Liver (tissue), 9 donors: ENCODE measurements around the gene ANO7. TPM values are rescaled to one million over a fixed set of nuclear protein-coding genes. Genes with fewer than 3 reads are reported as not detected.

ENCODE experiments used
- DNase-seq: peaks from one replicate; pipeline ENCODE4 v3.0.0-alpha.2; 2017; ENCODE audit warnings: low spot score
- H3K27ac ChIP-seq, 2 donors: one replicate each; pipeline ENCODE4 v1.7.0; 2013; ENCODE audit warnings: inconsistent platforms in 2 of 2, low read length in 2 of 2, control low read depth in 1 of 2, low read depth in 1 of 2, mild to moderate bottlenecking in 1 of 2
- H3K27me3 ChIP-seq, 4 donors: one replicate each; pipeline versions ENCODE4 v1.6.1 to v1.7.0; 2013; ENCODE audit warnings: low read length in 3 of 4, inconsistent platforms in 1 of 4, mild to moderate bottlenecking in 1 of 4, moderate library complexity in 1 of 4; ENCODE audit not compliant: control insufficient read depth in 4 of 4, insufficient read depth in 4 of 4
- H3K36me3 ChIP-seq, 4 donors: one replicate each; pipeline versions ENCODE4 v1.6.1 to v1.7.0; 2013; ENCODE audit warnings: low read length in 3 of 4, mild to moderate bottlenecking in 3 of 4, low read depth in 1 of 4, moderate library complexity in 1 of 4; ENCODE audit not compliant: control insufficient read depth in 4 of 4, insufficient read depth in 3 of 4
- H3K4me1 ChIP-seq, 4 donors: one replicate each; pipeline versions ENCODE4 v1.6.1 to v1.7.0; 2013; ENCODE audit warnings: low read length in 3 of 4, mild to moderate bottlenecking in 3 of 4, moderate library complexity in 1 of 4; ENCODE audit not compliant: control insufficient read depth in 4 of 4, insufficient read depth in 4 of 4
- H3K4me3 ChIP-seq, 3 donors: one replicate each; pipeline versions ENCODE4 v1.6.1 to v1.7.0; 2013; ENCODE audit warnings: low read length in 3 of 3, control low read depth in 1 of 3, low read depth in 1 of 3, mild to moderate bottlenecking in 1 of 3
- H3K9ac ChIP-seq, 2 donors: one replicate each; pipeline ENCODE4 v1.7.0; 2013; ENCODE audit warnings: low read length in 2 of 2, mild to moderate bottlenecking in 2 of 2, moderate library complexity in 2 of 2, control low read depth in 1 of 2, low read depth in 1 of 2
- H3K9me3 ChIP-seq, 4 donors: one replicate each; pipeline versions ENCODE4 v1.6.1 to v1.7.0; 2013; ENCODE audit warnings: low read length in 3 of 4; ENCODE audit not compliant: control insufficient read depth in 4 of 4
- ATF3 ChIP-seq: IDR thresholded peaks from 2 replicates; pipeline ENCODE4 v1.6.1; 2016; ENCODE audit warnings: antibody characterized with exemption
- CTCF ChIP-seq: fragments of 150-350 bp; IDR thresholded peaks from 2 replicates; pipeline ENCODE4 v1.5.1; 2017; ENCODE audit warnings: improper control_type of control experiment, low read depth, low read length; ENCODE audit not compliant: missing input control
- EGR1 ChIP-seq, 2 donors: IDR thresholded peaks; 2 replicates each; pipeline ENCODE4 v1.6.1; 2016 to 2018; ENCODE audit warnings: antibody characterized with exemption in 2 of 2, low read depth in 2 of 2
- FOXA1 ChIP-seq: IDR thresholded peaks from 2 replicates; pipeline ENCODE4 v1.6.1; 2016; ENCODE audit warnings: antibody characterized with exemption
- FOXA2 ChIP-seq: IDR thresholded peaks from 2 replicates; pipeline ENCODE4 v1.6.1; 2016; ENCODE audit warnings: antibody characterized with exemption
- GABPA ChIP-seq, 2 donors: IDR thresholded peaks in 1 of 2; conservative IDR thresholded peaks in 1 of 2; 2 replicates each; pipeline ENCODE4 v1.6.1; 2016; ENCODE audit warnings: antibody characterized with exemption in 2 of 2, mild to moderate bottlenecking in 1 of 2, moderate library complexity in 1 of 2
- HNF4A ChIP-seq, 2 donors: conservative IDR thresholded peaks; 2 replicates each; pipeline ENCODE4 v1.6.1; 2016; ENCODE audit warnings: antibody characterized with exemption in 2 of 2, mild to moderate bottlenecking in 2 of 2
- HNF4G ChIP-seq: IDR thresholded peaks from 2 replicates; pipeline ENCODE4 v1.6.1; 2016; ENCODE audit warnings: antibody characterized with exemption
- JUND ChIP-seq, 2 donors: IDR thresholded peaks; 2 replicates each; pipeline ENCODE4 v1.6.1; 2016; ENCODE audit warnings: antibody characterized with exemption in 2 of 2
- MAX ChIP-seq: IDR thresholded peaks from 2 replicates; pipeline ENCODE4 v1.6.1; 2016; ENCODE audit warnings: antibody characterized with exemption
- NR2F2 ChIP-seq: IDR thresholded peaks from 2 replicates; pipeline ENCODE4 v1.6.1; 2016; ENCODE audit warnings: antibody characterized with exemption
- RAD21 ChIP-seq, 2 donors: IDR thresholded peaks; 2 replicates each; pipeline ENCODE4 v1.6.1; 2016; ENCODE audit warnings: antibody characterized with exemption in 2 of 2, mild to moderate bottlenecking in 2 of 2
- REST ChIP-seq: IDR thresholded peaks from 2 replicates; pipeline ENCODE4 v1.6.1; 2016; ENCODE audit warnings: antibody characterized with exemption, mild to moderate bottlenecking
- RXRA ChIP-seq, 2 donors: IDR thresholded peaks; 2 replicates each; pipeline ENCODE4 v1.6.1; 2017 to 2018; ENCODE audit warnings: antibody characterized with exemption in 2 of 2, mild to moderate bottlenecking in 1 of 2
- SP1 ChIP-seq: IDR thresholded peaks from 2 replicates; pipeline ENCODE4 v1.6.1; 2018; ENCODE audit warnings: antibody characterized with exemption, mild to moderate bottlenecking
- TAF1 ChIP-seq: conservative IDR thresholded peaks from 2 replicates; pipeline ENCODE4 v1.6.1; 2016; ENCODE audit warnings: antibody characterized with exemption, mild to moderate bottlenecking
- YY1 ChIP-seq: IDR thresholded peaks from 2 replicates; pipeline ENCODE4 v1.6.1; 2016; ENCODE audit warnings: antibody characterized with exemption, mild to moderate bottlenecking
- ZBTB33 ChIP-seq: IDR thresholded peaks from 2 replicates; pipeline ENCODE4 v1.6.1; 2016; ENCODE audit warnings: antibody characterized with exemption
- WGBS: extraction: QIAGEN DNeasy Blood & Tissue Kit; methylation state at CpG from one replicate; pipeline ENCODE4 v1.1.7; 2013; 5-methylcytosine and 5-hydroxymethylcytosine counted together
- polyA plus RNA-seq, 2 donors: library from polyadenylated mRNA; stranded (reverse) in 1 of 2; unstranded in 1 of 2; fragments of 200-250 nt in 1 of 2; fragments of >200 nt in 1 of 2; fragmentation: Nextera tagmentation in 1 of 2; extraction: Ambion mirVana in 1 of 2; gene quantifications; one replicate each; pipeline versions ENCODE4 v1.2.1 to v1.2.3, GENCODE V29; 2013 to 2015
- total RNA-seq, 2 donors: library from RNA; depleted of rRNA; stranded (reverse); fragments of >200 nt; gene quantifications; one replicate each; pipeline ENCODE4 v1.2.3, GENCODE V29; 2014
- donor health status: healthy.
- donor health status: healthy.
- donor health status: healthy.
- donor health status: healthy.
- donor health status: healthy.

The ANO7 gene
- total and polyA plus RNA-seq, 4 donors, result 0.25 to 0.70 (median 0.45) TPM

- TF ChIP-seq FOXA2 (no peak), GABPA (IDR thresholded peaks at IDR 0.05 in 1 of 2, conservative IDR thresholded peaks at IDR 0.05 in 1 of 2) (no peak), EGR1 (IDR thresholded peaks at IDR 0.05; ENCODE audit: low read depth in 2 of 2) (no peak), FOXA1 (no peak), ZBTB33 (no peak), JUND (IDR thresholded peaks at IDR 0.05) (no peak), NR2F2 (no peak)
- no peaks in the 10 kb centered on the region for H3K9me3 ChIP-seq
- H3K9ac ChIP-seq, result no peak overlapping the region
- H3K36me3 ChIP-seq, result peaks cover 0 to 20% (median 10%) of the 10 kb centered on the region in 4 donors
- no peak overlapping the region for H3K4me3 ChIP-seq
- DNase-seq, result no peak
- H3K27me3 ChIP-seq, result no peaks in the 10 kb centered on the region
- WGBS, result 92% methylated on average over 7 of the region's 7 CpGs
- peaks cover 2 to 23% (median 18%) of the 10 kb centered on the region in 4 donors for H3K4me1 ChIP-seq
- H3K27ac ChIP-seq, result no peak overlapping the region
Measured at GRCh38 chr2:241153616-241154015, 34.9 kb upstream of the ANO7 start.

GRCh38 chr2:241154915-241155314 lies 33.6 kb upstream of the ANO7 start:
- no peak overlapping the region for H3K9ac ChIP-seq
- no peak for TF ChIP-seq FOXA1
- TF ChIP-seq GABPA (IDR thresholded peaks at IDR 0.05 in 1 of 2, conservative IDR thresholded peaks at IDR 0.05 in 1 of 2), result no peak
- TF ChIP-seq REST, result no peak
- TF ChIP-seq NR2F2, result no peak
- no peak for TF ChIP-seq RAD21 (IDR thresholded peaks at IDR 0.05)
- TF ChIP-seq YY1, result no peak
- TF ChIP-seq ZBTB33, result no peak
- TF ChIP-seq EGR1 (IDR thresholded peaks at IDR 0.05; ENCODE audit: low read depth in 2 of 2), result no peak
- no peak for TF ChIP-seq HNF4A (conservative IDR thresholded peaks at IDR 0.05)
- no peak for TF ChIP-seq RXRA (IDR thresholded peaks at IDR 0.05)
- no peak for TF ChIP-seq ATF3
- TF ChIP-seq HNF4G, result no peak
- no peak for TF ChIP-seq CTCF
- no peak for TF ChIP-seq SP1
- TF ChIP-seq TAF1, result no peak
- TF ChIP-seq MAX, result no peak
- H3K27me3 ChIP-seq, result no peaks in the 10 kb centered on the region
- WGBS, result 95% methylated on average over 4 of the region's 4 CpGs
- H3K4me1 ChIP-seq, result peaks cover 0 to 12% (median 9%) of the 10 kb centered on the region in 4 donors
- peaks cover 4 to 33% (median 11%) of the 10 kb centered on the region in 4 donors for H3K36me3 ChIP-seq
- DNase-seq, result no peak
- no peak overlapping the region for H3K4me3 ChIP-seq
- H3K9me3 ChIP-seq, result no peaks in the 10 kb centered on the region
- no peak overlapping the region for H3K27ac ChIP-seq
